ENCODE results near the gene RPRD1B.

The RPRD1B gene

GRCh38 chr20:38130687-38131587, 97.4 kb downstream of the RPRD1B start:
- TF ChIP-seq, protein P1, sequence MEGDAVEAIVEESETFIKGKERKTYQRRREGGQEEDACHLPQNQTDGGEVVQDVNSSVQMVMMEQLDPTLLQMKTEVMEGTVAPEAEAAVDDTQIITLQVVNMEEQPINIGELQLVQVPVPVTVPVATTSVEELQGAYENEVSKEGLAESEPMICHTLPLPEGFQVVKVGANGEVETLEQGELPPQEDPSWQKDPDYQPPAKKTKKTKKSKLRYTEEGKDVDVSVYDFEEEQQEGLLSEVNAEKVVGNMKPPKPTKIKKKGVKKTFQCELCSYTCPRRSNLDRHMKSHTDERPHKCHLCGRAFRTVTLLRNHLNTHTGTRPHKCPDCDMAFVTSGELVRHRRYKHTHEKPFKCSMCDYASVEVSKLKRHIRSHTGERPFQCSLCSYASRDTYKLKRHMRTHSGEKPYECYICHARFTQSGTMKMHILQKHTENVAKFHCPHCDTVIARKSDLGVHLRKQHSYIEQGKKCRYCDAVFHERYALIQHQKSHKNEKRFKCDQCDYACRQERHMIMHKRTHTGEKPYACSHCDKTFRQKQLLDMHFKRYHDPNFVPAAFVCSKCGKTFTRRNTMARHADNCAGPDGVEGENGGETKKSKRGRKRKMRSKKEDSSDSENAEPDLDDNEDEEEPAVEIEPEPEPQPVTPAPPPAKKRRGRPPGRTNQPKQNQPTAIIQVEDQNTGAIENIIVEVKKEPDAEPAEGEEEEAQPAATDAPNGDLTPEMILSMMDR (IDR thresholded peaks at IDR 0.05; ENCODE audit: insufficient read depth, low read depth, low read length, missing control alignments), result no peak
- H3K4me3 ChIP-seq (ENCODE audit: low read depth, low read length), result no peak overlapping the region
- DNase-seq (ENCODE audit: low read depth), result no peak

DNA sequence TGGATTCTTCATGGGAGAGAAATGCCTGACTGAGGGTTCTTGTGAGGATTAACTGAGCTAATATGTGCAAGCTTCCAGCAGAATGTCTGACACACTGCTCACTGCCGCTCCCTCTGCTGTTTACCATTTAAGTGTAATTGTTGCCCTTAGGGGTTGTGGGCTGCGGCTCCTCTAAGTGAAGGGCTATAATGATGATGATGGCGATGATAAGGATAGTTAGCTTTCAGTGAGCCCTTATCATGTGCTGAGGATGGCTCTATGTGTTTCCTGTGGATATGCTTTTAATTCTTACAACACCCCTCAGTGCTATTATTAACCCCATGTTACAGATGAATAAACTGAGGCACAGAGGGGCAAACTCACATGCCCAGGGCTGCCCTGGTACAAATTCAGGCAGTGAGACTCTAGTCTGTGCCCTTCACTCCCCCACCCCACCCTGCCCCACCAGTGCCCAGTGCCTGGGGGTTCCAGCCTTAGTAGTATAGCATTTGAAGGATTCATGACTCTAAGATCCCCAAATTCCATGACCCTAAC, 98.1 kb downstream of the RPRD1B start:
- TF ChIP-seq, protein P1 (IDR thresholded peaks at IDR 0.05; ENCODE audit: insufficient read depth, low read depth, low read length, missing control alignments), result no peak
- no peak for DNase-seq (ENCODE audit: low read depth)
- H3K4me3 ChIP-seq (ENCODE audit: low read depth, low read length), result no peak overlapping the region

- no peak overlapping the region for H3K4me3 ChIP-seq (ENCODE audit: low read depth, low read length)
- no peak for DNase-seq (ENCODE audit: low read depth)
- TF ChIP-seq, protein P1 (IDR thresholded peaks at IDR 0.05; ENCODE audit: insufficient read depth, low read depth, low read length, missing control alignments), result no peak
These were observed 98.8 kb downstream of the RPRD1B start for GRCh38 chr20:38132156-38132909.

DNA sequence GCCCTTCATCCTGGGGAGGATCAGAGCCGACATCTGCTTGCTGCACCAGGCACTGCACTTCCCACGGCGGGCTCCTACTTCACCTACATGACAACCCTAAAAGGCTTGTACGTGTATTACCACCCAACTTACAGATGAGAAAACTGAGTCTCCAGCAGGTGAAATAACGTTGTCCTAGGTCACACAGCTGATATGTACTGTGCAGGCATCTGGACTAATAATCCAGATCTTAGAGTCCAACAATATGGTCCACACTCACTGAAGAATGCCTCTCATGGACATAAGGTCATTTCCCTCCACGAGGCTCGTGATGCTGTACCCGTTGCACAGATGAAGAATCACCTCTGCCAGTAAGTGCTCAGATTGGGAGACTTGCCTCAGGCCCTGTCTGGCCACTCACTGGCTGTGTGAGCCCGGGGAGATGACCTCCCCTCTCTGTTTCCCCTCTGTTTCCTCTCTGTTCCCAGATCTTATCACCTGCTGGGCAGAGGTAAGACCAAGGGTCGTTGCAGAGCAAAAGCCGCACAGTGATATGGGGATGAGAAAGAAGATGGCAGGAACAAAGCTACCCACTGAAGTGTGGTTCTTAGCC, 99.5 kb downstream of the RPRD1B start:
- no peak overlapping the region for H3K4me3 ChIP-seq (ENCODE audit: low read depth, low read length)
- DNase-seq (ENCODE audit: low read depth), result no peak

GRCh38 chr20:38133680-38134426, 100.3 kb downstream of the RPRD1B start:
- TF ChIP-seq, protein P1 (IDR thresholded peaks at IDR 0.05; ENCODE audit: insufficient read depth, low read depth, low read length, missing control alignments), result no peak
- no peak overlapping the region for H3K4me3 ChIP-seq (ENCODE audit: low read depth, low read length)
- DNase-seq (ENCODE audit: low read depth), result no peak

More for the DNA sequence above, 99.5 kb downstream of the RPRD1B start:
- TF ChIP-seq, protein P1 (IDR thresholded peaks at IDR 0.05; ENCODE audit: insufficient read depth, low read depth, low read length, missing control alignments), result no peak

All from GM12865 (cell line).